SU-DHL-6 (cell line): Measurements from ENCODE around the gene IFNL3.

Experiments used
- CTCF ChIP-seq: fragments of 200-600 bp; sonication (generic); IDR thresholded peaks from one replicate; pipeline ENCODE4 v1.5.1; 2017; ENCODE audit warnings: antibody characterized with exemption, mild to moderate bottlenecking, low read length, moderate library complexity; ENCODE audit not compliant: insufficient read depth, poor library complexity, severe bottlenecking
- EZH2phosphoT487 ChIP-seq: fragments of 200-600 bp; sonication (generic), shearing (Covaris generic); conservative IDR thresholded peaks from 2 replicates; pipeline ENCODE4 v1.6.1; 2018; ENCODE audit warnings: mild to moderate bottlenecking, antibody characterized with exemption, low read length, moderate library complexity, mixed read lengths

- TF ChIP-seq EZH2phosphoT487: no peak
- no peak for TF ChIP-seq CTCF
These were observed 12.1 kb downstream of the IFNL3 start for GRCh38 chr19:39232708-39233107.
